LNCaP clone FGC (cell line): ENCODE data around the gene PFKM.

Source experiments
- DNase-seq: peaks from one replicate; pipeline ENCODE4 v3.0.0-alpha.2; 2011; ENCODE audit warnings: low read depth
- H3K4me3 ChIP-seq: 2 replicates; pipeline ENCODE4 v1.5.1; 2011; ENCODE audit warnings: mild to moderate bottlenecking, low read depth, low read length, control low read depth
- CTCF ChIP-seq: IDR thresholded peaks from 2 replicates; pipeline ENCODE4 v1.5.1; 2012; ENCODE audit warnings: mild to moderate bottlenecking; ENCODE audit not compliant: control insufficient read depth, insufficient read depth; ENCODE audit errors: extremely low read depth

PFKM gene

DNA sequence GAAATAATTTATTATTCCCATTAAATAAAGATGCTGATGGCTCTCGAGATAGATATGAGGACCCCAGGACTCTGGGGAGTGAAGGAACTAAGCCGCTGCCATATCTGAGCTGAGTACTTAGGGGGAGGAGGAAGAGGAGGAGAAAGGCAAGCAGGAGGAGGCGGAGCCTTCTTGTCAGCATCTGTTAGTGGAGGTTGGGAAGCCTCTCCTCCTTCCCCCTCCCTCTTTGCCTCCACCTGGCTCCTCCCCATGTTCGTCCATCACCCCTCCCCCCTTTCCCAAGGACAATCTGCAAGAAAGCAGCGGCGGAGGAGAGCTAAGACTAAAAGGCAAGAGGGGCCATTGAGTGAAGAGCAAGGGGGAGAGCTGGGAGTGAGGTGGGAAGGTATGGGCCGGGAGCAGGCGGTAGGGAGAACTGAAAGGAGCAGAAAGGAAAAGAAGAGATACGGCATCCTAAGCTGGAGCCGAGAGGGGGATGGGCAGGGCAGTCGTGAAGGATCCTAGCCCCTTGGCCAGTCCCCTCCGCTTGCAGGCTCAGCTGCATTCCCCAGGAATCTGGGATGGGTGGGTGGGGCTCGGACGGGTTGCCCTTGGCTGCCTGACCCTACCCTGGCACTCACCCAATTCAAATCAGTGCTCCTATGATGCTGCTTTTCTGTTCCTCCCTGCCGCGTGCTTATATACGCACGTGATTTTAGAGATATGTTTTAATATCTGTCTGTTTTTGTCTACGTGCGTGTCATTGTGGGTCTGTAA lies at the start of gene PFKM:
TSS of gene PFKM (plus strand) at position 287 of the 756 bp plus-strand sequence. CDS start 3,411 bp downstream, outside the sequence.
- H3K4me3 ChIP-seq: peak within 1 kb of the TSS; percentile 79
- DNase-seq: peak; percentile 90
- TF ChIP-seq CTCF: no peak

DNA sequence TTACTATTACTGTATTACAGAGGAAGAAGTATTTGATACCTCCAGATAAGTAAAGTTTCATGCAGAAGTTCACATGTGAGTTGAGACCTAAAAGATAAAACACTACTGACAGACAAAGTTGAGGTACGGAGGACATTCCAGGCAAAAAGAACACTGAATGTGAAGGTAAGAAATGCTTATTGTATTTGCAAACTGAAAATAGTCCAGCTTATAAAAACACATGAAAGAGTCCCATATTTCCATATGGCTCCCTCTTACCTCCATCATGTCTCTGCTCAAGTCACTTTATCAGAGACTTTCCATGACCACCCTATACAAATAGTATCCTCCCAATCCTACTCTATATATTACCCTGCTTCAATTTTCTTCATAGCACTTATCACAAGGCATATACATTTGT lies 49.1 kb upstream of the PFKM start:
- DNase-seq: no peak
- no peak overlapping the region for H3K4me3 ChIP-seq

DNA sequence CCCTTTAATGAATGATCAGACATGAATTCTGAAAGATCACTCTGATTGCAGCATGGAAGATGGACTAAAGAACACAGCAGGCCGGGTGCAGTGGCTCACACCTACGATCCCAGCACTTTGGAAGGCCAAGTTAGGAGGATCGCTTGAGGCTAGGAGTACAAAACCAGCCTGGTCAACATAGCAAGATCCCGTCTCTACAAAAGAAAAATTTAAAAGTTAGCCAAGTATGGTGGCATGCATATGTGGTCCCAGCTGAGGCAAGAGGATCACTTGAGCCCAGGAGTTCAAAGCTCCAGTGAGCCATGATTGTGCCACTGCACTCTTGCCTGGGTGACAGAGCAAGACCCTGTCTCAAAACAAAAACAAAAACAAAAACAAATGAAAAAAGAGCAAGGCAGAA lies 48.4 kb upstream of the PFKM start:
- no peak for TF ChIP-seq CTCF
- H3K4me3 ChIP-seq: no peak overlapping the region
- no peak for DNase-seq

More for the DNA sequence above, 49.1 kb upstream of the PFKM start:
- TF ChIP-seq CTCF: no peak

DNA sequence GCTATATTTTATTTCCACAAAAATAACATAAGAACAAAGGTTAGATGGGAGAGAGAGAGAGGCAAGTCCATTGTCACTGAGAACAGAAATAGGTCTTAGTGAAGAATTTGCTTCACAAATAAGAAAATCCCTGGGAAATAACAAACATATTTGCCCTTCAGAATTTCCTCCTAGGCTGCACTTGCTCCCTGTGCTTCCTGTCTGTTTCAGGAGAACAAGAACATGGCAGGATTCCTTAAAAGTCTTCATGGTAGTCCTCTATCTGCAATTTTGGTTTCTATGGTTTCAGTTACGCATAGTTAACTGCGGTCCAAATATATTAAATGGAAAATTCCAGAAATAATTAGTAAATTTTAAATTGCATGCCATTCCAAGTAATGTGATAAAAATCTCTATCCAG lies 47.4 kb upstream of the PFKM start:
- TF ChIP-seq CTCF: no peak
- no peak overlapping the region for H3K4me3 ChIP-seq
- DNase-seq: no peak

GRCh38 chr12:48072266-48072665 lies 46.9 kb upstream of the PFKM start:
- DNase-seq: no peak
- no peak for TF ChIP-seq CTCF
- no peak overlapping the region for H3K4me3 ChIP-seq

- DNase-seq: no peak
- no peak overlapping the region for H3K4me3 ChIP-seq
- TF ChIP-seq CTCF: no peak
These were observed 44.9 kb upstream of the PFKM start for GRCh38 chr12:48074266-48074665.

DNA sequence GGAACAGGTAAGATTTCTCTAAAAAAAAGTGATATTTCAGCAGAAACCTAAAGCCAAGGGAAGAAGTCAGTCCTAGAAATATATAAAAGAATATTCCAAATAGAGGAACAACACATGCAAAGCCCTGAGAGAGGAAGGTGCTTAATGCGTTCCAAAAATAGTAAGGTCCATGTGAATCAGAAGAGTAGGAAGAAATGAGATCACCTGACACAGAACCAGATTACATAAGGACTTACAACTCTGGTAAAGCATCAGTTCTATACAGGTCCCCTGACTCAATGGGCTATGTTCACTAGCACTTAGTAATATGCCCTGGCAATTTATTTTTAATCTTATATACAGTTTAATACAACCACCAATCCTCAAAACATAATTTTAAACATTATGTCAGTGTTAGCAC lies 43.3 kb upstream of the PFKM start:
- DNase-seq: no peak
- no peak overlapping the region for H3K4me3 ChIP-seq
- TF ChIP-seq CTCF: no peak
